Type B pancreatic cell (in vitro differentiated cells): ENCODE results near the gene EMP1. TPM values are rescaled to one million over a fixed set of nuclear protein-coding genes. Genes with fewer than 3 reads are reported as not detected.

Experiments used
- DNase-seq: peaks from one replicate; pipeline ENCODE4 v3.0.0; 2021; ENCODE audit warnings: mixed read lengths; ENCODE audit not compliant: unreplicated experiment; ENCODE audit errors: extremely low spot score
- H3K27ac Mint-ChIP-seq: 2 replicates; pipeline ENCODE4 v1.8.0; 2021; ENCODE audit warnings: mild to moderate bottlenecking, mixed read lengths
- H3K27me3 Mint-ChIP-seq: 2 replicates; pipeline ENCODE4 v1.8.0; 2021; ENCODE audit warnings: mixed read lengths
- H3K36me3 Mint-ChIP-seq: 2 replicates; pipeline ENCODE4 v1.8.0; 2021; ENCODE audit warnings: mixed read lengths
- H3K4me1 Mint-ChIP-seq: one replicate; pipeline ENCODE4 v1.8.0; 2021; ENCODE audit warnings: mixed read lengths; ENCODE audit not compliant: unreplicated experiment
- H3K4me3 Mint-ChIP-seq: 2 replicates; pipeline ENCODE4 v1.8.0; 2021; ENCODE audit warnings: mild to moderate bottlenecking, mixed read lengths
- H3K9me3 Mint-ChIP-seq: 2 replicates; pipeline ENCODE4 v1.8.0; 2021; ENCODE audit warnings: mixed read lengths
- CTCF ChIP-seq: fragments of 200-600 bp; sonication (generic); conservative IDR thresholded peaks from 2 replicates; pipeline ENCODE4 v1.5.0; 2021; ENCODE audit warnings: antibody characterized with exemption, mild to moderate bottlenecking
- total RNA-seq: library from RNA; stranded (reverse); gene quantifications from 2 replicates; pipeline ENCODE4 v1.2.1, GENCODE V29; 2021; ENCODE audit warnings: low replicate concordance

EMP1 gene
- total RNA-seq, 1 donor from 2014 or later, result 340 TPM

DNA sequence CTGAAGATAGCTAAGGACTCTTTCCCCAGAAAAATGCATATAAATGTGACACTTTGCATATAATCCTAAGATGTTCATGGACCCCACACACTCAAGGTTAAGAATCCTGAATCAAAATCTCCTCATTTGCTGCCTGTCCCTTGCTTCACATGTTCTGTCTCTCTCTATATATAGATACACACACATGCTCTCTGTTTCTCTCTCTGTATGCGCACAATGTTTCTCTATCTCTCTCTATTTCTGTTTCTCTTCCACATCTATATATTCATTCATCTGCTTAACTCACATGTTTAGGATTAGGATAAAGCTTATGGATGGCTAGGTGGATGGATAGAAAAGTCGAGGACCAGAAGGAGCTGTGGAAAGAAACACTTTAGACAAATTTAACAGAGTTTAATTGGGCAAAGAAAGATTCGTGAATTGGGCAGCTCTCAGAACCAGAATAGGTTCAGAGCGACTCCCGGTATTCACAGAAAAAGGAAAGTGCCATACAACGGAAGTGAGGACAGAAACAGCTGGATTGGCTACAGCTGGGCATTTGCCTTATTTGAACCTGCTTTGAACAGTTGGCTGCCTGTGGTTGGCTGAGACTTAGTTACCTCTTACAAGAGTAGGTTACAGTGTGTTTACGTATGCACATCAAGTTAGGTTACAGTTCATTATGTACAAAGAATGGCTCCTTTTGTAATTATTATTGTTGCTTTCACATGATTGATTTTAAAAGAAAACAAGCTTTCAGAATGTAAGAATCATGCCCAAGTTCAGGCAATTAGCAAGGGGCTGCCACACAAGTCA lies 57.6 kb downstream of the EMP1 start:
- peaks cover 19% of the 10 kb centered on the region for H3K27me3 Mint-ChIP-seq
- H3K4me1 Mint-ChIP-seq, result peaks cover 19% of the 10 kb centered on the region
- no peak for DNase-seq
- H3K36me3 Mint-ChIP-seq, result peaks cover 4% of the 10 kb centered on the region
- H3K9me3 Mint-ChIP-seq, result no peaks in the 10 kb centered on the region
- no peak overlapping the region for H3K4me3 Mint-ChIP-seq
- no peak overlapping the region for H3K27ac Mint-ChIP-seq
- no peak for TF ChIP-seq CTCF

- peak overlapping the region; percentile 61 for H3K27ac Mint-ChIP-seq
- DNase-seq, result peak; percentile 96
These were observed 59.5 kb downstream of the EMP1 start for GRCh38 chr12:13255792-13256691.

DNA sequence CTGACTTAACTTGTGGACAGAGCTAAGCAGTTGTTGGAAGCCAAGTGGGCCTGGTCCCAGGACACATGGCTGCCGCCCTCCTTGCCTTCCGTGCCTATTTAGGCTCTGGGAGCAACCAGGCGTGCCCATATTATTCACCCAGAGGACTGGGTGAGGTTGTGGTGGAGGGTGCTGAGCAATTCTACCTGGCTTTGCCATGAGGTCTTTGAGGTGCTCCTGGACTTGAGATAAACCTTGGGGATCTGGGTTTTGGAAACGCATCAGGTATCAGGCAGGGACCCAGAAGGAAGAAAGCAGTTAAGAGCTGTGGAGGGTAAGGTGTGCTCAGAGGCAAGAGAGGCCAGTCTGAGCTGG lies 60.1 kb downstream of the EMP1 start:
- no peak for TF ChIP-seq CTCF
- Mint-ChIP-seq H3K9me3 (no peaks in the 10 kb centered on the region), H3K36me3 (no peaks in the 10 kb centered on the region), H3K4me1 (peaks cover 19% of the 10 kb centered on the region), H3K4me3 (no peak overlapping the region), H3K27me3 (peaks cover 22% of the 10 kb centered on the region), H3K27ac (peak overlapping the region; percentile 39)
- no peak for DNase-seq

More at GRCh38 chr12:13255792-13256691, 59.5 kb downstream of the EMP1 start:
- peaks cover 22% of the 10 kb centered on the region for H3K27me3 Mint-ChIP-seq
- peaks cover 19% of the 10 kb centered on the region for H3K4me1 Mint-ChIP-seq
- H3K4me3 Mint-ChIP-seq, result peak overlapping the region; percentile 85
- H3K9me3 Mint-ChIP-seq, result no peaks in the 10 kb centered on the region
- peak; percentile 100 for TF ChIP-seq CTCF
- no peaks in the 10 kb centered on the region for H3K36me3 Mint-ChIP-seq

DNA sequence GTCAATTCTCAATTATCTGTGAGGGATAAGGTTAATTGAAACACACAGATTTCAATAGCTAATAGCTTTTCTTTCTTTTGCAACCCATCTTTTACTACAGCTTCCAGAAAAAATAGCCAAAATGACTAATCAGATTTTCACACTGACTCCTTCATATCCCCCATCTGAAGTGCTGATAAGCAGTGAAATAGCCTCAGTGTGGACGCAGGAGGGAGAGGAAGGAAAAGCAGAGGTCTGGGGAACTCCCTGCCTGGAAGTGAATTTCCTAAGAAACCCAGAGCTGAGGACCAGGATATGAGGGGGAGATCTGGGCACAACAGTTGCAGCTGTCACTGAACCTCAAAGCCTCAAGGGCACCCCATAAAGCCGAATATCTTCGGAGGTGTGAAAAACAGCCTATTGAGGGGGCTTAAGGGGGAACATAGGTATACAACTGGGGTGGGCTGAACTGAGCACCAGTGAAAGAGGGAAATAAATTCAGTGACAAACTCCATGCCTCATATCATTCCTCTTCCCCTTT lies 60.9 kb downstream of the EMP1 start:
- TF ChIP-seq CTCF, result no peak
- H3K27me3 Mint-ChIP-seq, result peaks cover 22% of the 10 kb centered on the region
- no peaks in the 10 kb centered on the region for H3K9me3 Mint-ChIP-seq
- H3K36me3 Mint-ChIP-seq, result no peaks in the 10 kb centered on the region
- H3K4me3 Mint-ChIP-seq, result no peak overlapping the region
- H3K27ac Mint-ChIP-seq, result no peak overlapping the region
- H3K4me1 Mint-ChIP-seq, result peaks cover 19% of the 10 kb centered on the region
- DNase-seq, result no peak

GRCh38 chr12:13258197-13258596 lies 61.7 kb downstream of the EMP1 start:
- no peak for TF ChIP-seq CTCF
- Mint-ChIP-seq H3K4me3 (peak overlapping the region; percentile 22), H3K27me3 (peaks cover 23% of the 10 kb centered on the region), H3K9me3 (no peaks in the 10 kb centered on the region), H3K4me1 (peaks cover 19% of the 10 kb centered on the region), H3K36me3 (no peaks in the 10 kb centered on the region), H3K27ac (no peak overlapping the region)
- no peak for DNase-seq
